Tibial nerve (tissue), 4 donors: ENCODE measurements around the gene TOP1.
A peak's percentile ranks its signal among the peaks of the same experiment; 100 is the strongest.

Experiments
- EP300 ChIP-seq, 2 donors: sonication (generic); formaldehyde crosslinking; IDR thresholded peaks; one replicate each; pipeline ENCODE4 v1.6.1; 2017; ENCODE audit warnings: antibody characterized with exemption in 2 of 2, mild to moderate bottlenecking in 1 of 2
- TF ChIP-seq, protein P1 (sequence below), 5 experiments: fragments of 200-600 bp in 3 of 5; fragments of 450-650 bp in 2 of 5; sonication (generic) in 3 of 5; IDR thresholded peaks; one replicate each; pipeline ENCODE4 v1.5.1; 2016 to 2019; ENCODE audit warnings: antibody characterized with exemption in 5 of 5, mild to moderate bottlenecking in 3 of 5, moderate library complexity in 2 of 5

DNA sequence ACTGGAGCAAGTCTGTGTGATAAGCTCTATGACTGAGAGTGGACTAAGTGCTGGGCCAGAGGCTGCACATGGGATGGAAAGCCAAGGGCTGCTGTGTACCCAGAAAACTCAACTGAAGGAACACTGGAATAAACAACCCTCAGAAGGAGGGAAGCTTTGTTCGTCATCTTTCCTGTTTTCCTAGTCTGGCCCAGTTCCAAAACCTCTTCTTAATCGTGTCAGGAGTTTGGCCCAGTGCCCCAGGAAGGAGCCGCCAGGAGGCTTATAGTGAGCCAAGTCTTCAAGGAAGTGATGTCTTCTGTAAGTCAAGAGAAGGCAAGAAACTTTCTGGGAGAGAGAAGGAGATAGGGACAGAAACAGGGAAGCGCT lies 23.3 kb upstream of the TOP1 start:
- TF ChIP-seq, protein P1, sequence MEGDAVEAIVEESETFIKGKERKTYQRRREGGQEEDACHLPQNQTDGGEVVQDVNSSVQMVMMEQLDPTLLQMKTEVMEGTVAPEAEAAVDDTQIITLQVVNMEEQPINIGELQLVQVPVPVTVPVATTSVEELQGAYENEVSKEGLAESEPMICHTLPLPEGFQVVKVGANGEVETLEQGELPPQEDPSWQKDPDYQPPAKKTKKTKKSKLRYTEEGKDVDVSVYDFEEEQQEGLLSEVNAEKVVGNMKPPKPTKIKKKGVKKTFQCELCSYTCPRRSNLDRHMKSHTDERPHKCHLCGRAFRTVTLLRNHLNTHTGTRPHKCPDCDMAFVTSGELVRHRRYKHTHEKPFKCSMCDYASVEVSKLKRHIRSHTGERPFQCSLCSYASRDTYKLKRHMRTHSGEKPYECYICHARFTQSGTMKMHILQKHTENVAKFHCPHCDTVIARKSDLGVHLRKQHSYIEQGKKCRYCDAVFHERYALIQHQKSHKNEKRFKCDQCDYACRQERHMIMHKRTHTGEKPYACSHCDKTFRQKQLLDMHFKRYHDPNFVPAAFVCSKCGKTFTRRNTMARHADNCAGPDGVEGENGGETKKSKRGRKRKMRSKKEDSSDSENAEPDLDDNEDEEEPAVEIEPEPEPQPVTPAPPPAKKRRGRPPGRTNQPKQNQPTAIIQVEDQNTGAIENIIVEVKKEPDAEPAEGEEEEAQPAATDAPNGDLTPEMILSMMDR (IDR thresholded peaks at IDR 0.05), result no peak
- peak in 1 of 2 donors; percentile 76 for TF ChIP-seq EP300 (IDR thresholded peaks at IDR 0.05)
